ENCODE results near the gene PPP2CA.

GRCh38 chr5:134258896-134259295 is 33.0 kb upstream of the PPP2CA start:
- TF ChIP-seq POLR2AphosphoS5 (IDR thresholded peaks at IDR 0.05) (no peak), CTCF (IDR thresholded peaks at IDR 0.05) (no peak), EP300 (IDR thresholded peaks at IDR 0.05; ENCODE audit: low read depth) (no peak)
